HepG2 (cell line): ENCODE measurements around the gene SLC39A1. TPM values are rescaled to one million over a fixed set of nuclear protein-coding genes. Genes with fewer than 3 reads are reported as not detected.
A peak's percentile ranks its signal among the peaks of the same experiment; 100 is the strongest.

ENCODE experiments used
- CREM ChIP-seq, 2 experiments: sonication (generic) in 1 of 2; formaldehyde crosslinking in 1 of 2; IDR thresholded peaks; 2 replicates each; pipeline versions ENCODE4 v1.4.0 to v1.6.1; 2016 to 2020; ENCODE audit warnings: antibody characterized with exemption in 1 of 2, mild to moderate bottlenecking in 1 of 2, missing genetic modification reagents in 1 of 2
- CSRNP2 ChIP-seq: sonication (generic); formaldehyde crosslinking; conservative IDR thresholded peaks from 2 replicates; pipeline ENCODE4 v1.8.0; 2022; ENCODE audit warnings: low read depth, missing genetic modification reagents
- ETS1 ChIP-seq: sonication (generic); formaldehyde crosslinking; IDR thresholded peaks from 2 replicates; pipeline ENCODE4 v1.4.0; 2020; ENCODE audit warnings: missing genetic modification reagents
- JUN ChIP-seq: sonication (generic); formaldehyde crosslinking; IDR thresholded peaks from 2 replicates; pipeline ENCODE4 v1.4.0; 2020; ENCODE audit warnings: mild to moderate bottlenecking, missing genetic modification reagents
- JUND ChIP-seq: sonication (generic); formaldehyde crosslinking; IDR thresholded peaks from 2 replicates; pipeline ENCODE4 v1.8.0; 2022; ENCODE audit warnings: mild to moderate bottlenecking, missing genetic modification reagents
- KAT2B ChIP-seq: fragments of 150-350 bp; IDR thresholded peaks from 2 replicates; pipeline ENCODE4 v1.6.1; 2014; ENCODE audit warnings: low read depth, low read length, borderline replicate concordance
- MAZ ChIP-seq, 2 experiments: sonication (generic) in 1 of 2; formaldehyde crosslinking in 1 of 2; IDR thresholded peaks; 2 replicates each; pipeline versions ENCODE4 v1.5.0 to v1.6.1; 2012 to 2020; ENCODE audit warnings: low read depth in 2 of 2, mild to moderate bottlenecking in 2 of 2, borderline replicate concordance in 1 of 2, improper control_type of control experiment in 1 of 2, low read length in 1 of 2, missing genetic modification reagents in 1 of 2, moderate library complexity in 1 of 2
- MIXL1 ChIP-seq: IDR thresholded peaks from 2 replicates; pipeline ENCODE4 v1.6.1; 2016
- PHF20 ChIP-seq: sonication (generic); formaldehyde crosslinking; IDR thresholded peaks from 2 replicates; pipeline ENCODE4 v1.5.0; 2020; ENCODE audit warnings: mild to moderate bottlenecking, missing genetic modification reagents
- PRMT3 ChIP-seq: sonication (generic); formaldehyde crosslinking; IDR thresholded peaks from 2 replicates; pipeline ENCODE4 v1.8.1; 2022; ENCODE audit warnings: low read depth, mild to moderate bottlenecking, moderate library complexity, missing genetic modification reagents, borderline replicate concordance
- RAD51 ChIP-seq: fragments of 450-650 bp; IDR thresholded peaks from 2 replicates; pipeline ENCODE4 v1.6.1; 2016; ENCODE audit warnings: borderline replicate concordance
- RBM22 ChIP-seq: fragments of 200-400 bp; formaldehyde crosslinking; optimal IDR thresholded peaks from 2 replicates; pipeline ENCODE3; 2017; ENCODE audit warnings: mild to moderate bottlenecking, low read length, moderate library complexity
- SETDB1 ChIP-seq: sonication (generic); formaldehyde crosslinking; IDR thresholded peaks from 2 replicates; pipeline ENCODE4 v1.5.1; 2020; ENCODE audit warnings: missing genetic modification reagents, mild to moderate bottlenecking, borderline replicate concordance
- THYN1 ChIP-seq: sonication (generic); formaldehyde crosslinking; IDR thresholded peaks from 2 replicates; pipeline ENCODE4 v1.8.1; 2023; ENCODE audit warnings: low read depth, mild to moderate bottlenecking, moderate library complexity, missing genetic modification reagents, borderline replicate concordance
- ZNF629 ChIP-seq: sonication (generic); formaldehyde crosslinking; conservative IDR thresholded peaks from 2 replicates; pipeline ENCODE4 v1.5.0; 2020; ENCODE audit warnings: missing genetic modification reagents
- ZNF687 ChIP-seq: sonication (generic); formaldehyde crosslinking; IDR thresholded peaks from 2 replicates; pipeline ENCODE4 v1.5.1; 2020; ENCODE audit warnings: mild to moderate bottlenecking, missing genetic modification reagents, moderate library complexity
- ZNF792 ChIP-seq: IDR thresholded peaks from 2 replicates; pipeline ENCODE4 v1.6.1; 2016
- polyA plus RNA-seq, 8 experiments: library from polyadenylated mRNA; depleted of rRNA in 3 of 8; stranded (reverse) in 7 of 8; unstranded in 1 of 8; fragments of >200 nt; fragmentation: Illumina TruSeq in 4 of 8; extraction: Trizol in 4 of 8; gene quantifications; 2 replicates each; pipeline versions ENCODE4 v1.2.1 to v1.2.3, GENCODE V29; 2011 to 2016; ENCODE audit warnings: low read depth in 4 of 8, missing spikeins in 1 of 8, mixed read lengths in 1 of 8; ENCODE audit not compliant: insufficient read depth in 1 of 8
- total RNA-seq, 5 experiments: library from RNA; depleted of rRNA; stranded (reverse); fragments of >200 nt; fragmentation: Illumina TruSeq; extraction: Trizol; gene quantifications; 2 replicates each; pipeline ENCODE4 v1.2.3, GENCODE V29; 2016; ENCODE audit warnings: low read depth in 1 of 5
- TF ChIP-seq, protein P1 (sequence below): sonication (generic); formaldehyde crosslinking; conservative IDR thresholded peaks from 2 replicates; pipeline ENCODE4 v1.5.0; 2020; ENCODE audit warnings: missing genetic modification reagents

SLC39A1 gene
- total and polyA plus RNA-seq, 2 of the 13 experiments (the other 11 are each of a cell fraction or from before 2014, with no cell fraction given), result 71.2 to 78.4 TPM

DNA sequence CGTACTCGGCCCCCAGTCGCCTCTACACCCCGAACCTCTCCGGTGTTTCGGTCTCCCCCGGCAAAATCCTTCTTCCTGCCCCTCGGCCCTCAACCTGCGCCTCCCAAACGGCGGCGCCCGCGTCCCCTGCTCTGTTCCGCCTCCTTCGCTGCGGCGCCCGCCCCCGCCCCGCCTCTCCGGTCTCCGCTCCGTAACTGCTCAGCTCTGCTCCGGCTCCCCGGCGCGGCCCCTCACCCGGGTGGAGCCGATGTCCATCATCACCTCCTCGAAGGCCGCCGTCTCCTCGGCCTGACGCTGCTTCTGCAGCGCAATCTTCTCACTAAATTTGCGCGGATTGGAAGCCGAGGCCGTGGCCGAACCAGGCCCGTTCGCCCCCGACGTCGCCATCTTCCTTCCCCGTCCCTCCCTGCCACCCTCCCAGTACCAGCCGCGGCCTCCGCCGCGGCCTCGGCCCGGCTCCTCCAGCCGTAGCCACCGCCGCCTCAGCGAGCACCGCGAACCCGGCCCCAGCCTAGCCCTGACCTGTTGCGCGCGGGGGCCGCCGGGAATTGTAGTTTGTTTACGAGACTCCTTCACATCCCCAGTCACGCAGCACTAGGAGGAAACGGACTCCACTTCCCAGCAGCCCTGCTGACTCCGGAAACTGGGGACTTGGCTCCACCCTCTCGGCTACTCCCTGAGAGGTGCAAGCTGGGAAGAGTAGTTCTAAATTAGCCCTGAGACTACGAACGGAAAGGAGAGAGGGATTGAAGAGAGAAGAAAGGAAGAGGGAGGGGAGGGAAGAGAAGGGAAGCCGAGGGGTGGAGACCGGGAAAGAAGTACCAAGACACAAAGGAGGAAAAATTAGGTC, 5.0 kb downstream of the SLC39A1 start, which contains the start of gene CRTC2 (continued):
- 0 out of 2 replicates have a peak, but pooled peaks have one; percentile 59 for TF ChIP-seq ETS1 (CRISPR knock-in tag)
- peak; percentile 57 for TF ChIP-seq PHF20 (CRISPR knock-in tag)
- TF ChIP-seq SETDB1, result no peak
- TF ChIP-seq RAD51, result no peak
- no peak for TF ChIP-seq CSRNP2 (CRISPR knock-in tag)
- 0 out of 2 replicates have a peak, but pooled peaks have one; percentile 34 for TF ChIP-seq MIXL1 (CRISPR knock-in tag)
- no peak for TF ChIP-seq KAT2B
- 0 out of 2 replicates have a peak, but pooled peaks have one; percentile 31 for TF ChIP-seq ZNF629
- peak; percentile 66 for TF ChIP-seq RBM22
- no peak for TF ChIP-seq THYN1 (CRISPR knock-in tag)
- TF ChIP-seq, protein P1, sequence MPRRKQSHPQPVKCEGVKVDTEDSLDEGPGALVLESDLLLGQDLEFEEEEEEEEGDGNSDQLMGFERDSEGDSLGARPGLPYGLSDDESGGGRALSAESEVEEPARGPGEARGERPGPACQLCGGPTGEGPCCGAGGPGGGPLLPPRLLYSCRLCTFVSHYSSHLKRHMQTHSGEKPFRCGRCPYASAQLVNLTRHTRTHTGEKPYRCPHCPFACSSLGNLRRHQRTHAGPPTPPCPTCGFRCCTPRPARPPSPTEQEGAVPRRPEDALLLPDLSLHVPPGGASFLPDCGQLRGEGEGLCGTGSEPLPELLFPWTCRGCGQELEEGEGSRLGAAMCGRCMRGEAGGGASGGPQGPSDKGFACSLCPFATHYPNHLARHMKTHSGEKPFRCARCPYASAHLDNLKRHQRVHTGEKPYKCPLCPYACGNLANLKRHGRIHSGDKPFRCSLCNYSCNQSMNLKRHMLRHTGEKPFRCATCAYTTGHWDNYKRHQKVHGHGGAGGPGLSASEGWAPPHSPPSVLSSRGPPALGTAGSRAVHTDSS, result 0 out of 2 replicates have a peak, but pooled peaks have one; percentile 37
- TF ChIP-seq ZNF792 (CRISPR knock-in tag), result no peak
- TF ChIP-seq ZNF687 (CRISPR knock-in tag), result peak; percentile 81
- TF ChIP-seq JUN (CRISPR knock-in tag), result no peak
- 0 out of 2 replicates have a peak, but pooled peaks have one; percentile 32 for TF ChIP-seq JUND (CRISPR knock-in tag)
- no peak for TF ChIP-seq MAZ (IDR thresholded peaks at IDR 0.05; ENCODE audit: borderline replicate concordance, low read depth, low read length)
- peak; percentile 75 for TF ChIP-seq MAZ (CRISPR knock-in tag; IDR thresholded peaks at IDR 0.05; ENCODE audit: low read depth)
- peak; percentile 98 for TF ChIP-seq CREM (IDR thresholded peaks at IDR 0.05)
- TF ChIP-seq CREM (CRISPR knock-in tag; IDR thresholded peaks at IDR 0.05), result no peak
- 0 out of 2 replicates have a peak, but pooled peaks have one; percentile 50 for TF ChIP-seq PRMT3 (CRISPR knock-in tag)
